Stimulated activated CD8-positive, alpha-beta memory T cell treated with anti-CD3 and anti-CD28 coated beads, Interleukin-7, amount 100 ng/mL, for 4 hours (primary cell): ENCODE data around the gene PNN.
A peak's percentile ranks its signal among the peaks of the same experiment; 100 is the strongest.
"Not testable (repeated sequence)": the region's sequence is repeated elsewhere in the genome, so short reads cannot be mapped to it uniquely, and the experiment has no call there.

ENCODE experiments used
- DNase-seq, 2 donors: peaks; one replicate each; pipeline ENCODE4 v3.0.0-alpha.2; 2020; ENCODE audit warnings: low read depth in 2 of 2

The PNN gene

GRCh38 chr14:39174560-39175444 is at the start of gene PNN:
TSS of gene PNN (plus strand) at chr14:39175254. CDS start at chr14:39175280, 26 bp downstream.
- DNase-seq: peak; percentile 94 to 96

GRCh38 chr14:39137835-39138234 is 37.2 kb upstream of the PNN start:
- DNase-seq: not testable (repeated sequence)

- no peak for DNase-seq
Observed at GRCh38 chr14:39138440-39138839, 36.6 kb upstream of the PNN start.

- DNase-seq: no peak
Observed at GRCh38 chr14:39140170-39140569, 34.9 kb upstream of the PNN start.

GRCh38 chr14:39141623-39142022 is 33.4 kb upstream of the PNN start:
- not testable (repeated sequence) for DNase-seq

- not testable (repeated sequence) for DNase-seq
Observed at GRCh38 chr14:39143226-39143625, 31.8 kb upstream of the PNN start.

- DNase-seq: no peak
Observed at GRCh38 chr14:39145266-39145966, 29.6 kb upstream of the PNN start.

GRCh38 chr14:39154594-39155189 is 20.4 kb upstream of the PNN start:
- no peak for DNase-seq

- no peak for DNase-seq
Observed at GRCh38 chr14:39157491-39157890, 17.6 kb upstream of the PNN start.

GRCh38 chr14:39158222-39158858 is 16.7 kb upstream of the PNN start:
- DNase-seq: no peak

GRCh38 chr14:39160494-39160893 is 14.6 kb upstream of the PNN start:
- no peak for DNase-seq

GRCh38 chr14:39167797-39168320 is 7.2 kb upstream of the PNN start:
- not testable (repeated sequence) for DNase-seq

- no peak for DNase-seq
Observed at GRCh38 chr14:39168591-39168990, 6.5 kb upstream of the PNN start.

- no peak for DNase-seq
Observed at GRCh38 chr14:39169541-39169900, 5.5 kb upstream of the PNN start.

- no peak for DNase-seq
Observed at GRCh38 chr14:39173198-39173597, 1.9 kb upstream of the PNN start.

- DNase-seq: peak in 1 of 2 donors; percentile 21
Observed at GRCh38 chr14:39175445-39176262, 600 bp downstream of the PNN start.

- DNase-seq: no peak
Observed at GRCh38 chr14:39176263-39177167, 1.5 kb downstream of the PNN start.

- DNase-seq: no peak
Observed at GRCh38 chr14:39177168-39177545, 2.1 kb downstream of the PNN start.

GRCh38 chr14:39179042-39179441 is 4.0 kb downstream of the PNN start:
- DNase-seq: no peak

- DNase-seq: no peak
Observed at GRCh38 chr14:39180553-39180952, 5.5 kb downstream of the PNN start.
